Measurements from ENCODE around the gene MACC1. TPM values are rescaled to one million over a fixed set of nuclear protein-coding genes. Genes with fewer than 3 reads are reported as not detected.

MACC1 gene
- under 0.01 TPM in 2 replicates for total RNA-seq

GRCh38 chr7:20217193-20217948, at the start of gene MACC1:
MACC1 (minus strand) TSS chr7:20217384; CDS start chr7:20161862, 55,522 bp downstream.

Other genes with a start within 250 kb of the MACC1 start
- 3.3 and 3.9 TPM in 2 replicates for gene ITGB8, start 113.5 kb upstream of the MACC1 start, total RNA-seq